Duodenal mucosa (tissue), 2 donors: Measurements from ENCODE around the gene STOX2.

ENCODE experiments used
- H3K27ac ChIP-seq: one replicate; pipeline ENCODE4 v1.7.0; 2013; ENCODE audit warnings: low read depth, low read length
- H3K27me3 ChIP-seq, 2 donors: one replicate each; pipeline ENCODE4 v1.7.0; 2013; ENCODE audit warnings: low read length in 2 of 2, control low read depth in 1 of 2; ENCODE audit not compliant: insufficient read depth in 2 of 2, control insufficient read depth in 1 of 2
- H3K36me3 ChIP-seq, 2 donors: one replicate each; pipeline ENCODE4 v1.7.0; 2013; ENCODE audit warnings: low read length in 2 of 2, control low read depth in 1 of 2; ENCODE audit not compliant: insufficient read depth in 2 of 2, control insufficient read depth in 1 of 2
- H3K4me1 ChIP-seq, 2 donors: one replicate each; pipeline ENCODE4 v1.7.0; 2013; ENCODE audit warnings: low read length in 2 of 2, control low read depth in 1 of 2; ENCODE audit not compliant: insufficient read depth in 2 of 2, control insufficient read depth in 1 of 2
- H3K4me3 ChIP-seq, 2 donors: one replicate each; pipeline ENCODE4 v1.7.0; 2013; ENCODE audit warnings: low read length in 2 of 2, low read depth in 1 of 2
- H3K9ac ChIP-seq, 2 donors: one replicate each; pipeline ENCODE4 v1.7.0; 2013; ENCODE audit warnings: low read length in 2 of 2, low read depth in 1 of 2
- H3K9me3 ChIP-seq, 2 donors: one replicate each; pipeline ENCODE4 v1.7.0; 2013; ENCODE audit warnings: low read length in 2 of 2, control low read depth in 1 of 2; ENCODE audit not compliant: control insufficient read depth in 1 of 2

The STOX2 gene

GRCh38 chr4:183909187-183909586, 4.1 kb downstream of the STOX2 start:
- Histone ChIP-seq H3K27ac (no peak overlapping the region), H3K4me3 (no peak overlapping the region), H3K9ac (no peak overlapping the region)

GRCh38 chr4:183909801-183910200, 4.7 kb downstream of the STOX2 start:
- H3K27ac ChIP-seq = no peak overlapping the region
- peaks cover 0 to 2% of the 10 kb centered on the region in 2 donors for H3K4me1 ChIP-seq
- H3K9ac ChIP-seq = no peak overlapping the region
- H3K4me3 ChIP-seq = no peak overlapping the region
- no peaks in the 10 kb centered on the region for H3K36me3 ChIP-seq
- peaks cover 15 to 19% of the 10 kb centered on the region in 2 donors for H3K27me3 ChIP-seq
- H3K9me3 ChIP-seq = no peaks in the 10 kb centered on the region

More at GRCh38 chr4:183909187-183909586, 4.1 kb downstream of the STOX2 start:
- no peaks in the 10 kb centered on the region for H3K9me3 ChIP-seq
- no peaks in the 10 kb centered on the region for H3K36me3 ChIP-seq
- H3K27me3 ChIP-seq = peaks cover 15 to 19% of the 10 kb centered on the region in 2 donors
- H3K4me1 ChIP-seq = peaks cover 0 to 2% of the 10 kb centered on the region in 2 donors

- no peaks in the 10 kb centered on the region for H3K36me3 ChIP-seq
- H3K27me3 ChIP-seq = peaks cover 7 to 8% of the 10 kb centered on the region in 2 donors
- no peak overlapping the region for H3K4me3 ChIP-seq
- H3K4me1 ChIP-seq = no peaks in the 10 kb centered on the region
- no peaks in the 10 kb centered on the region for H3K9me3 ChIP-seq
- H3K27ac ChIP-seq = no peak overlapping the region
- H3K9ac ChIP-seq = no peak overlapping the region
These were observed 7.5 kb downstream of the STOX2 start for GRCh38 chr4:183912585-183912984.

GRCh38 chr4:183915976-183916375, 10.9 kb downstream of the STOX2 start:
- H3K27ac ChIP-seq = no peak overlapping the region
- no peak overlapping the region for H3K9ac ChIP-seq
- H3K9me3 ChIP-seq = no peaks in the 10 kb centered on the region
- no peaks in the 10 kb centered on the region for H3K27me3 ChIP-seq
- H3K4me3 ChIP-seq = no peak overlapping the region
- no peaks in the 10 kb centered on the region for H3K4me1 ChIP-seq
- no peaks in the 10 kb centered on the region for H3K36me3 ChIP-seq

DNA sequence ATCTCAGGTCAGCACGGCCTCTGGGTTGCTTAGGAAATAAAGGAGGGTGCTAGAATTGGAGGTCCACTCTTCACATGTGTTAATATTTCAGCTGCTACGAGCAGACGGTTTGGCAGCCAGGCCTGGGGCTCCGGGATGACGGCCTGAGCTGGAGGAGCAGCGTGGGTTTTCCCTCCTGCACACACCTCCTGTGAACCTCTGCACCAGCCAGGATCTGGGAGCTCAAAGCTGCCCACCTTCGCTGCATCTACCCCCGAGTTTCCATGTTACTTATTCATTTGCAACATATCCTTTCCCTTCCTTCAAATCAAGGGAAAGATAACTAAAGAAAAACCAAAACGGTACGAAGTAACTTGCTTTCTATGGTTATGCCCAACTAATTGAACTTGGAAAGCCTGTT, 13.6 kb downstream of the STOX2 start:
- Histone ChIP-seq H3K36me3 (no peaks in the 10 kb centered on the region), H3K9me3 (no peaks in the 10 kb centered on the region), H3K27ac (no peak overlapping the region), H3K4me1 (no peaks in the 10 kb centered on the region), H3K9ac (no peak overlapping the region), H3K4me3 (no peak overlapping the region), H3K27me3 (no peaks in the 10 kb centered on the region)

DNA sequence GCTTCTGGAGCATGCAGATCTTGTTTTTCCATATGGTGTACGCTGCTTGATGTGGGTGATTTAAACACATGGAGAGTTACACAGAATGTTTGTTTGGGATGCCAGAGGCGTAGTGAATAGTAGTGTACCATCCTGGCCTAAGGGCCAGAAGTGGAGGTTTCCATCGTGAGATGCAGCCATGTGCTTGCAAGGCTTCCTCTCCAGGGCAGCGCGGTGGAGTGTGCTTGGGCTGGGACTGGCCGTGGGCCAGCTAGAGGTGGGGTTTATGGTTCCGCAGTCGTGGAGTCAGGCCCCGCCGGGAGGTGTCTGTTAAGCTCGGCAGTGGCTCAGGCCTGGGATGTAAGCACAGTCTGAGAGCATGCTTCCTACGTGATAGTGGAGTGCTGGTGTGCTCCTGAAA, 14.0 kb downstream of the STOX2 start:
- H3K27ac ChIP-seq = no peak overlapping the region
- H3K36me3 ChIP-seq = no peaks in the 10 kb centered on the region
- H3K9ac ChIP-seq = no peak overlapping the region
- no peak overlapping the region for H3K4me3 ChIP-seq
- H3K4me1 ChIP-seq = no peaks in the 10 kb centered on the region
- H3K27me3 ChIP-seq = no peaks in the 10 kb centered on the region
- no peaks in the 10 kb centered on the region for H3K9me3 ChIP-seq

DNA sequence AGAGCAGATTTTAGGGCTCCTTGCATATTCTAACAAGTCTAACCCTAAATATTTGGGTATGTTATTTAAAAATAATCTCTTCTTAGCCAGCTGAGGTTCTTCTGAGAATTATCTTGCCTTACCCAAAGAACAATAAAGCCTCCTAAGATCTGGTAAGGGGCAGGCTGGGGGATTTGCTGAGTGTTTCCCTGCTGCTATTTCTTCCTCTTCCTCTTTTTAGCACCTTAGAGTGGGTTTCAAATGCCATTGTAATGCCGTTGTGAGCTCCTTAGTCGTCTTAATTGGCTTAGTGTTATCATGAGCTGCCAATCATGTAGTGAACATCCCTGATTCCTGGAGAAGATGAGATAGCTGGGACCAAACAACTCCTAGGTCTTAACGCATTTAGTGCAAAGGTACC, 15.4 kb downstream of the STOX2 start:
- H3K4me1 ChIP-seq = no peaks in the 10 kb centered on the region
- H3K36me3 ChIP-seq = no peaks in the 10 kb centered on the region
- H3K4me3 ChIP-seq = no peak overlapping the region
- no peaks in the 10 kb centered on the region for H3K27me3 ChIP-seq
- no peak overlapping the region for H3K9ac ChIP-seq
- H3K9me3 ChIP-seq = no peaks in the 10 kb centered on the region
- no peak overlapping the region for H3K27ac ChIP-seq

GRCh38 chr4:183921335-183921734, 16.2 kb downstream of the STOX2 start:
- no peaks in the 10 kb centered on the region for H3K9me3 ChIP-seq
- H3K9ac ChIP-seq = no peak overlapping the region
- H3K4me3 ChIP-seq = no peak overlapping the region
- H3K27ac ChIP-seq = no peak overlapping the region
- no peaks in the 10 kb centered on the region for H3K36me3 ChIP-seq
- H3K4me1 ChIP-seq = no peaks in the 10 kb centered on the region
- H3K27me3 ChIP-seq = no peaks in the 10 kb centered on the region

GRCh38 chr4:183924362-183925044, 19.4 kb downstream of the STOX2 start:
- Histone ChIP-seq H3K27me3 (no peaks in the 10 kb centered on the region), H3K4me1 (no peaks in the 10 kb centered on the region), H3K9ac (no peak overlapping the region), H3K36me3 (no peaks in the 10 kb centered on the region), H3K9me3 (no peaks in the 10 kb centered on the region), H3K4me3 (no peak overlapping the region), H3K27ac (no peak overlapping the region)

DNA sequence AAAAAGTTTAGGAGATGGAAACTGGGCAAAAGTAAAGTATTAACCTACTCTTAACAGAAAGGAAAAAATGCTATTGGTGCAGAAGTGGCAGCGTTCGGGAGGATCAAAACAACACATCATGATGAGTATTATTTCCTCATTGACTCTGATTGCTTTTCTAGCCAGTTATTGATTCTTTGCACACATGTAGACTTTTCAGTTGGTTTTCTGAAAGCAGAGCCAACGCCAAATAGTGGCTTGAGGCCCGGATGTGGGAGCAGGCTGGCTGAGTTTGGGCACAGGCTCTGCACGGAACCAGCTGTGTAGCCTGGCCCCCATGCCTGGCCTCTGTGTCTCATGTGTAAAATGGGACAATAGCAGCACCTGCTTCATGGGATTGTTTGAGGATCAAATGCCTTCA, 21.8 kb downstream of the STOX2 start:
- no peak overlapping the region for H3K4me3 ChIP-seq
- no peaks in the 10 kb centered on the region for H3K4me1 ChIP-seq
- no peak overlapping the region for H3K27ac ChIP-seq
- peaks cover 0 to 3% of the 10 kb centered on the region in 2 donors for H3K27me3 ChIP-seq
- no peaks in the 10 kb centered on the region for H3K36me3 ChIP-seq
- H3K9me3 ChIP-seq = no peaks in the 10 kb centered on the region
- H3K9ac ChIP-seq = no peak overlapping the region
